22Rv1 (cell line): ENCODE results near the gene LIPG.
A peak's percentile ranks its signal among the peaks of the same experiment; 100 is the strongest.

Source experiments
- H3K27ac ChIP-seq: fragments of 450-650 bp; 2 replicates; pipeline ENCODE4 v1.5.1; 2017
- ZFX ChIP-seq: fragments of 450-650 bp; IDR thresholded peaks from 2 replicates; pipeline ENCODE4 v1.6.1; 2017; ENCODE audit warnings: antibody characterized with exemption, borderline replicate concordance
- TF ChIP-seq, protein P1 (sequence below): fragments of 450-650 bp; IDR thresholded peaks from 2 replicates; pipeline ENCODE4 v1.5.1; 2017; ENCODE audit warnings: mild to moderate bottlenecking

The LIPG gene

DNA sequence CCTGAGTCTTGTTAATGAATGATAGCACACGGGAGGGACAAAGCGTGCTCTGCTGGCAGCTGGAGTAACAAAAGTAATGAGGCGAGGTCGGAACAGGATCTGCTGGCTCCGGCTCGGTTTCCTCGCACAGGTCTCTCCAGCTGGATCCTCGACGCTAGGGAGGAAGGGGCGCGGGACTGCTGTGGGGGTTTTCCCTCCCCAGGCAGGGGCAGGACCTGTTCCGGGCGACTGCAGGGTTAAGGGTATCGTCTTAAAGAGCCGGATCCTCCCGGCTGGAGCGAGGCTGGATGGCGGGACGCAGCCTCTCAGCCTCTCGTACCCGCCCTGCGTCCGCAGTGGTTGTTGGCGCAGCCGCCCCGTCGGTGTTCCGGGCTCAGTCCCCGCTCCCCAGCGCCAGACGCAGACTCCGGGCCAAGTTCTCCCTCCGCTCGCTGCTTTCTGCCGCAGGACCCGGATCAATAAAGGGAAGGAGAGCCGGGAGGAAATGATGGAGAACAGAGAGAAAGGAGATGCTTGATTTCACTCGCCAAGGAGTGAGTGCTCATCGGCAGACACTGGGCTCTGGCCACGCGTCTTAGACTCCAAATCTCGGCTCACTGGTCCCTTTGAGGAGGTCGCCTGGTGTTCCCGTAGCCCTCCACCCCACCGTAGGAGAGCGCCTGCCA, 1.1 kb upstream of the LIPG start:
- H3K27ac ChIP-seq: peak overlapping the region; percentile 74
- TF ChIP-seq ZFX: no peak
- TF ChIP-seq, protein P1, sequence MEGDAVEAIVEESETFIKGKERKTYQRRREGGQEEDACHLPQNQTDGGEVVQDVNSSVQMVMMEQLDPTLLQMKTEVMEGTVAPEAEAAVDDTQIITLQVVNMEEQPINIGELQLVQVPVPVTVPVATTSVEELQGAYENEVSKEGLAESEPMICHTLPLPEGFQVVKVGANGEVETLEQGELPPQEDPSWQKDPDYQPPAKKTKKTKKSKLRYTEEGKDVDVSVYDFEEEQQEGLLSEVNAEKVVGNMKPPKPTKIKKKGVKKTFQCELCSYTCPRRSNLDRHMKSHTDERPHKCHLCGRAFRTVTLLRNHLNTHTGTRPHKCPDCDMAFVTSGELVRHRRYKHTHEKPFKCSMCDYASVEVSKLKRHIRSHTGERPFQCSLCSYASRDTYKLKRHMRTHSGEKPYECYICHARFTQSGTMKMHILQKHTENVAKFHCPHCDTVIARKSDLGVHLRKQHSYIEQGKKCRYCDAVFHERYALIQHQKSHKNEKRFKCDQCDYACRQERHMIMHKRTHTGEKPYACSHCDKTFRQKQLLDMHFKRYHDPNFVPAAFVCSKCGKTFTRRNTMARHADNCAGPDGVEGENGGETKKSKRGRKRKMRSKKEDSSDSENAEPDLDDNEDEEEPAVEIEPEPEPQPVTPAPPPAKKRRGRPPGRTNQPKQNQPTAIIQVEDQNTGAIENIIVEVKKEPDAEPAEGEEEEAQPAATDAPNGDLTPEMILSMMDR: no peak

DNA sequence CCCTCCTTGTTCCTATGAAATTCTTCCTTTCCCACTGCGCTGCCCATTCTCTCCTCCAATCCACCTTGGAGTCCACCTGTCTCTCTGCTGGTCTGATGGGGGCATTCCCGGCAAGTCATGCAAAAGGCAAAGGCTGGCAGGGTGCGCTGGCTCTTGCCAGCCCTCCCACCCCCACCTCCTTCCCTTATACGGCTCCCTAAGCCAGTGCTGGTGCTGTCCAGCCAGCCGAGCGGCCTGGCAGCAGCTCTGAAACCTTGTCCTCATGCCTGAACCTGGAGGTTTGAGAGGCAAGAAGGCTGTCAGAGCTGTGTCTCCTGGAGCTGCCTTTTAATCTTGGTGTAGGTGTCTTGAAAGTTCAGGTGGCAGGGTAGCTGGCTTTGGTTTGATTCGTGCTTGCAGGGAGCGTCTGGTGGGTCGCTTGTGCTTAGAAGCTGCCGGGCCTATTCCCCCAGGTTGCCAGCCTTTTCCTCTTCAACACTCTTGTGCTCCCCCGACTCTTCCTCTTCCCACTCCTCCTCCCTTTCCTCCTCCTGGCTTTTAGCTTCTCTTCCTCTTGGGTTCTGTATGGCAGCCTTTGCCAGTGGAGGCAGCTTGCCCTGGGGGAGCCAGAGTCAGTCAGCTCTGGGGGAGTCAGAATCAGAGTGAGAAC, 748 bp downstream of the LIPG start:
- TF ChIP-seq ZFX: no peak
- TF ChIP-seq, protein P1: no peak
- peak overlapping the region; percentile 74 for H3K27ac ChIP-seq

DNA sequence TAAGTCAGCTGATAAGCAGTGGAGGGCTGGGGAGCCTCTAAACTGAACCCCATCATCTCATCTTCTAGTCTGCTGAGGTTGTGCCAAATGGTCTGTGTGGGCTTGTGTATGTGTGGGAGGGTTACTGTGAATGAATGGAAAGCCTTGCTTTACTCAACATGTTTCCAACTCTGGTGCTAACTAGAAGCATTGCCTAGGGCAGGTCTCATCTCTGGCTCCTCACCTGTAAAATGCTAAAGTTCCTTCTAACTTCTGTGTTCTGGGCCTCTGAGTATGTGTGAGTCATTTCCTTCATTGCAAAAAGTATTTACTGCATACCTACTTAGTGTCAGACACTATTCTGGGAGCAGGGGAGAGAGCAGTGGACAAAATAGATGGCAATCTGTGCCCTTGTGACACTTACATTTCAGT, 1.3 kb downstream of the LIPG start:
- TF ChIP-seq, protein P1: no peak
- no peak for TF ChIP-seq ZFX
- H3K27ac ChIP-seq: no peak overlapping the region

DNA sequence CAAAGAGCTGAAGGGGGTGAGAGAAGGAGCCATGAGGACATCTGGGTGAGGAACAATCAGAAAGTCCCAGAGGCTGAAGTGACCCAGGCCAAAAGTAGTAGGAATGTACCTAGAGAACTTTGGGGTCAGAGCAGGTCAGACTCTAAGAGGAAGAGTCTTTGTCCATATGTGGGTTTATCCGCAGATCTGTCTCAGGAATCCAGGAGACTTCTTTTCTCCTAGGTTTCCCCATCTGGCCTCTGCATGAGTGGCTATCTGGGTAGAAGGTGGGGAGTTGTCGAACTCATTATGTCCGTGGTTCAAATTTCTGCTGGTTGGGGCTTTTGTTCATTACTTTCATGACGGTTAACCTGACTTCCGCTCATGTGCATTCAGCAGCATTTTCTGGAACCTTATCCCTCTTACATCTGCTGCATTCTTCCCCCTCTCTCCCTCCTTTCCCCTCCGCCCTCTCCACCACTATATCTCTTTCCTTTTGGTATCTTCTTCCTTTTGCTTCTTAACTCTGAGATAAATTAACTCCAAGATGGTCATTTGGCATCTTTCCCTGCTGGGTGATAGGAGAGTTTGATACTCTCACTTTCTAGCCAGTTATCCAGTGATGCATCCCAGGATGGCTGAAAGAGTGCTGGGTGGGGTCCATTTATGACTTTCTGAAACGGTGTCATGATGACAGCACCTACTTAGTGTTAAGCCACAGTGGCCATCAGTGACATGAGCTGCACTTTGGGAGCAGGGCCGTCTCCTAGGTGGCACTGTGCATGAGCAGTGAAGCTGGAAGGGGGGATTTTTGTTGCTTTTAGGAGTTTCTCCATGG, 2.1 kb downstream of the LIPG start:
- TF ChIP-seq, protein P1: no peak
- no peak for TF ChIP-seq ZFX
- no peak overlapping the region for H3K27ac ChIP-seq

DNA sequence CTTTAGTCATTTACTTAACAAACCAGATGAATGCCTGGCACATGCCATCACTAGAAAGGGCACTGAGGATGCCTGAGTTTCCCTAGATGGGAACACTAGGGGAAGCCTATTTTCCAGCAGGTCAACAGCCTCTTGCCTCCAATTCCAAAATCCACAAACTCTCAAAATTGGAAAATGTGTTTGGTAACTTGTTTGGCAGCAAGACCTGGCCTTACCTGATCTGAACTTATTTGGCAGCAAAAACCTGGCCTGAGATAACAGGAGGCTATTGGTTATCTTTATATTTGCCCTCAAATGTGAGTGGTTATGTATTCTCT, 2.6 kb downstream of the LIPG start:
- no peak overlapping the region for H3K27ac ChIP-seq
- TF ChIP-seq, protein P1: no peak
- TF ChIP-seq ZFX: no peak

DNA sequence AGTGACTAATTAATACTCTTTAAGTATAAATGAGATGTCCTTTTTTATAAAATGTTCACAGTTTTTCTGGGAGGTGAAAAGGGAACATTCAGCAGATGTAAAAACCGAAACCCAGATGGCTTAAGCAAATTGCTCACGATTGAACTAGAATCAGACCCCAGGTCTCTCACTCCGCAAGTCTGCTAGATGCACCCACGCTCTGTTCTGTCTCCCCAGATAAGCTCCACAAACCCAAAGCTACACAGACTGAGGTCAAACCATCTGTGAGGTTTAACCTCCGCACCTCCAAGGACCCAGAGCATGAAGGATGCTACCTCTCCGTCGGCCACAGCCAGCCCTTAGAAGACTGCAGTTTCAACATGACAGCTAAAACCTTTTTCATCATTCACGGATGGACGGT, 3.2 kb downstream of the LIPG start:
- no peak overlapping the region for H3K27ac ChIP-seq
- no peak for TF ChIP-seq ZFX
- TF ChIP-seq, protein P1: no peak

DNA sequence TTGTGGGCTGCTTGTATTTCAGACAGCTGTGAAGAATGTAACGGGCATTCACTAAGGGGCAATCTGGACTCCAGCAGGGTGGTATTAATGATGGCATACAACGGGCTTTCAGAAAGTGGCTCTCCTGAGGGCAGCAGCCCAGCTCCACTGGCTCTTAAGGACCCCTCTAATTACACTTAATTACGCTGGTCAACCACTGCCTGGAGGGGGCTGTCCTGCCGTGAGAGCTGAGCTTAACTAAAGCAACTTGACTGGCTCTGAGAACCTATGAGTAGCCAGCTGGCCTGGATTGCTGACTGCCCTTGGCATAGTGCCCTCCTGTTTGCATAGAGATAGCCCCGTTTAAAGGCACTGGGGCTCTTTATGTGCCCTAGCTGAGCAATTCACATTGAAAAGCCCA, 3.8 kb downstream of the LIPG start:
- TF ChIP-seq, protein P1: no peak
- no peak for TF ChIP-seq ZFX

More for the DNA sequence above, 3.8 kb downstream of the LIPG start:
- no peak overlapping the region for H3K27ac ChIP-seq
